ENCODE results near the gene ATP6V0A1.

DNA sequence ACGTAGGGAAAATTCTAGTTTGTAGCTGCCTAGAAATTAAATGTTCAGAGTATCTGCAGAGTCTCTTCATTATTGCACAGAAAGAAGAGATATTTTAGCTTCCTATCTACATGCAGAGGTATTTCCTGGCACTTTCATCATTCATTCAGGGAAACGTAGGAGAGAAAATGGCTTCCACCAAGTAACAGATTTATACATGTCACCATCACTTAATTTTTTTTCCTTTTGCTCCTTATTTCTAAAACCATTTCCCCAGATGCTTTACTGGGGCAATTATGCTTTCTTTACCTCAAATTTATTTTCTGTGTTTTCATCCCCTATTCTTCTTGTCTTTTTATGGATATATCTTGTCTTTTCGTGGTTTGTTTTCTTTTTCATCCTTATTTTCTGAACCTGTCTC, 18.5 kb downstream of the ATP6V0A1 start:
- TF ChIP-seq CTCF (IDR thresholded peaks at IDR 0.05) = no peak
- TF ChIP-seq POLR2AphosphoS5 (IDR thresholded peaks at IDR 0.05) = no peak
